GM12873 (cell line): ENCODE results near the gene LAMA2.

ENCODE experiments used
- CTCF ChIP-seq: IDR thresholded peaks from 2 replicates; pipeline ENCODE4 v1.5.1; 2012; ENCODE audit warnings: low read depth, mild to moderate bottlenecking, moderate library complexity, low read length, control low read depth; ENCODE audit not compliant: insufficient read depth; ENCODE audit errors: missing control alignments

LAMA2 gene

GRCh38 chr6:129451187-129451586, 568.2 kb downstream of the LAMA2 start:
- no peak for TF ChIP-seq CTCF

- TF ChIP-seq CTCF, result no peak
Measured at GRCh38 chr6:129453073-129453472, 570.1 kb downstream of the LAMA2 start.

GRCh38 chr6:129454488-129454887, 571.5 kb downstream of the LAMA2 start:
- no peak for TF ChIP-seq CTCF

- TF ChIP-seq CTCF, result no peak
Measured at GRCh38 chr6:129455126-129455769, 572.3 kb downstream of the LAMA2 start.

GRCh38 chr6:129460221-129460620, 577.3 kb downstream of the LAMA2 start:
- no peak for TF ChIP-seq CTCF

GRCh38 chr6:129469070-129469662, 586.2 kb downstream of the LAMA2 start:
- no peak for TF ChIP-seq CTCF

GRCh38 chr6:129472239-129472638, 589.3 kb downstream of the LAMA2 start:
- TF ChIP-seq CTCF, result no peak

GRCh38 chr6:129473546-129473945, 590.6 kb downstream of the LAMA2 start:
- TF ChIP-seq CTCF, result no peak
